T-helper 17 cell (primary cell): Measurements from ENCODE around the gene ANKS1B. TPM values are rescaled to one million over a fixed set of nuclear protein-coding genes. Genes with fewer than 3 reads are reported as not detected.

Source experiments
- ATAC-seq: fragments of 150-1000 bp; cut with Tn5 transposase; 2 replicates; pipeline ENCODE4 v1.10.0; 2021; ENCODE audit warnings: mild to moderate bottlenecking, moderate library complexity
- DNase-seq, 3 donors: peaks; one replicate each; pipeline versions ENCODE4 v3.0.0 to v3.0.0-alpha.2; 2020 to 2021
- H3K9me3 ChIP-seq: one replicate; pipeline ENCODE4 v1.7.0; 2013; ENCODE audit warnings: low read length, mild to moderate bottlenecking; ENCODE audit not compliant: control insufficient read depth, poor library complexity, severe bottlenecking
- H3K27ac Mint-ChIP-seq: one replicate; pipeline ENCODE4 v1.8.0; 2022; ENCODE audit warnings: mild to moderate bottlenecking, moderate library complexity, mixed read lengths
- H3K27me3 Mint-ChIP-seq: one replicate; pipeline ENCODE4 v1.8.0; 2022; ENCODE audit warnings: mixed read lengths
- H3K36me3 Mint-ChIP-seq: one replicate; pipeline ENCODE4 v1.8.0; 2022; ENCODE audit warnings: low read depth, mixed read lengths
- H3K4me1 Mint-ChIP-seq: one replicate; pipeline ENCODE4 v1.8.0; 2022; ENCODE audit warnings: mild to moderate bottlenecking, mixed read lengths
- H3K4me3 Mint-ChIP-seq: one replicate; pipeline ENCODE4 v1.8.0; 2022; ENCODE audit warnings: mild to moderate bottlenecking, moderate library complexity, mixed read lengths
- total RNA-seq, 4 donors: library from RNA in 2 of 4; stranded (reverse) in 2 of 4; gene quantifications; one replicate each; pipeline ENCODE4 v1.2.3 and lab custom pipeline; 2022 to 2026

Gene ANKS1B
- total RNA-seq, 2 donors from 2014 or later, result 0.35 to 1.2 TPM

DNA sequence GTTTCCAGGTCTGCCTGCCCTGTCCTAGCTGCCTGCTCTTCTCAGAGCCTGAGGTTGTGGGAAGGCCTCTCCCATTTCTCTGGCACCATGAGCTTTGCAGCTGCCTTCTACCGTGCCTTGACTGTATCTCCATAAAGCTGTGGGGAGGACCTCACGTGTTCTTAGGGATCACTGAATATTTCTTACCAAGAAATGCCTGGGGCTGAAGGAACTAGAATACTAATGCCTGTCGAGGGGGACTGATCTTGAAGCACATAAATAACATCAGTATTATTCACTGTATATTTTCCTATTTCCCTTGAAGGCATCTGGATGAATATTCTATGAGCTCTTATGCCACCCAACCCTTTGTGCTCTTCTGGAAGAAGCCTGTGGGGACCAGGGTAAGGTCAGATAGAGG, 1236.3 kb downstream of the ANKS1B start:
- no peak overlapping the region for H3K4me3 Mint-ChIP-seq
- no peak overlapping the region for H3K27ac Mint-ChIP-seq
- H3K9me3 ChIP-seq, result no peaks in the 10 kb centered on the region
- peaks cover 23% of the 10 kb centered on the region for H3K4me1 Mint-ChIP-seq
- H3K36me3 Mint-ChIP-seq, result peaks cover 10% of the 10 kb centered on the region
- no peak for ATAC-seq
- H3K27me3 Mint-ChIP-seq, result peaks cover 32% of the 10 kb centered on the region
- DNase-seq, result no peak

DNA sequence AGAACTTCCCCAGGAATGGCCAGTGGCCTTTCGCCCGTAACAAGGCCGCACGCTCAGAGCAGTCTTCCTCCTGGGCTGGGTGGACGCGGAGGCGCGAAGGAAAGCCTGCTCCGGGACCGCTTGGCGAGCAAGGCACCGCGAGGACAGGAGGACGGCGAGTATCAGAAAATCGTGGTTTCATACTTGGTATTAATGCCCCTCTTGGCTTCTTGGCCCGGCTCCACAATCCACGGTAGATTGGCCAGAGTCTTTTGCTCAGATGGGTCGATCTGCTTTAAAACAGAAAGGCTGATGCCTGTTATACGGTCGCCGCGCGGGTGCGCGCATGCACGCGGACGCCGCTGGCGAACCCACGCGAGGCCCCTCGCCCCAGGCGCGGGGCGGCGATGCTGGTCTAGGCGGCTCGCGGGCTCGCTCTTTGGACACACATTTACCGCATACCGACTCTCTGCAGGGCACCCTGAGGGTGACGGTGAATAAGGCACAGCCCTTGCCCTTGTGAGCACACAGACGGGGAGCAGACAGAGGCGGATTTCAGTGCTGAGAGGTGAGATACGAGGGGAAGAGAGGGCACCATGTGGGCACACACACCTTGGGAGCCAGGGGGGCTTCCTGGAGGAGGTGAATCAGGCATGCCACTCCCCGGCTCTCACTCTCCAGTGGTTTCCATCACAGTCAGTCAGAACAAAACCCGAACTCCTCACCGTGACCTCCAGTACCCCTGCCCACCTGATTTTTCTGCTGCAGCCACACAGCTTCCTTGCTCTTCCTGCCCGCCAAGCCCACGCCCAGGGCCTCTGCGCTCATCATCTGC, 1239.0 kb downstream of the ANKS1B start:
- peak; percentile 65 for ATAC-seq
- H3K9me3 ChIP-seq, result no peaks in the 10 kb centered on the region
- Mint-ChIP-seq H3K36me3 (peaks cover 10% of the 10 kb centered on the region), H3K4me1 (peaks cover 32% of the 10 kb centered on the region), H3K27ac (peak overlapping the region; percentile 71), H3K4me3 (peak overlapping the region; percentile 91), H3K27me3 (peaks cover 36% of the 10 kb centered on the region)
- peak in 2 of 3 donors; percentile 26 to 34 for DNase-seq

DNA sequence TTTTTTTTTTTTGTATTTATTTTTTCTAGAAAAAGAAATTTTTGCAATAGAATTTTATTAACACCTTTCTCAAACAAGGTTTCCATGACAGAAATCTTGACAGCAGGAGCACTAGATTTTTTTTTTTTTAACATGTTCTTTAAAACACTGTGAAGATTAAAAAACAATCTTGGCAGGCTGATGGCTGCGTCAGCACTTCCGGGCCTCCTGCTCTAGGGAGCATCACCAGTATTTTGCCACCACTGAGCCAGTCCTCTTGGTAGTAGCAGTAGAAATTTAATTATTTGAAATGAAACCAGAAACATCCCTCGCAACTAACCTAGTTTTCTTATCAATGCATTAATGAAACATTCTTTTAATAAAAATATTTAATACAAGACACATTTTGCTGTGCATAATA, 1240.1 kb downstream of the ANKS1B start:
- no peak overlapping the region for H3K27ac Mint-ChIP-seq
- no peaks in the 10 kb centered on the region for H3K9me3 ChIP-seq
- DNase-seq (no peak), ATAC-seq (peak; percentile 69)
- peaks cover 5% of the 10 kb centered on the region for H3K36me3 Mint-ChIP-seq
- peak overlapping the region; percentile 91 for H3K4me3 Mint-ChIP-seq
- peaks cover 28% of the 10 kb centered on the region for H3K4me1 Mint-ChIP-seq
- H3K27me3 Mint-ChIP-seq, result peaks cover 27% of the 10 kb centered on the region

DNA sequence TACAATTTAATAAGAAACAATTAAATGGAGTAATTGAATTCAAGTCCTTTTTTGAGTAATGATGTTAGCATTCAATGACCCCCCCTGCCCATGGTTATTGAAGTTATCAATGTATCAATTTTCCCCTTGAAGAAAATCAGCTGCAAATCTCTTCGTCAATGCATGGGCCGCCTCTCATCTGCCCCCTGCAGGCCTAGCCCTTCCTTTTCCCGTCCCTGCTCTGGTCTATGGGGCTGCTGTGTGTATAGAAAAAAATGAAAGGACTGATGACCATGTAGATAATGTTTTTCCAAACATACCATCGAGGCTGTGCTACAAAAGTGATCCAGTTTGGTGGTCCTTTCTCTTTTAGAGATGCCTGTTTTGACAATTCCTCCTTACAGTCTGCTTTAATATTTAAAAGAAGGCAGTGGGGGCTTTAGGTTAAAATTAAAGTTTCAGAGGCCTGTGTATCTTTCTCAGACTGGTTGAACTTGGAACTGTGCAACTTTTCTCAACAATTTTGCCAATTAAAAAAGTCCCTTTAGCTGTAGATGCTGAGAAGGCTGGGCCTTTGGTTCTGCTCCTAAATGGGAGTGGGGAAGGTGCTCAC, 1241.3 kb downstream of the ANKS1B start:
- peaks cover 5% of the 10 kb centered on the region for H3K36me3 Mint-ChIP-seq
- no peaks in the 10 kb centered on the region for H3K9me3 ChIP-seq
- no peak overlapping the region for H3K4me3 Mint-ChIP-seq
- peaks cover 26% of the 10 kb centered on the region for H3K4me1 Mint-ChIP-seq
- no peak overlapping the region for H3K27ac Mint-ChIP-seq
- peaks cover 21% of the 10 kb centered on the region for H3K27me3 Mint-ChIP-seq
- ATAC-seq (peak; percentile 59), DNase-seq (peak in 1 of 3 donors; percentile 19)

DNA sequence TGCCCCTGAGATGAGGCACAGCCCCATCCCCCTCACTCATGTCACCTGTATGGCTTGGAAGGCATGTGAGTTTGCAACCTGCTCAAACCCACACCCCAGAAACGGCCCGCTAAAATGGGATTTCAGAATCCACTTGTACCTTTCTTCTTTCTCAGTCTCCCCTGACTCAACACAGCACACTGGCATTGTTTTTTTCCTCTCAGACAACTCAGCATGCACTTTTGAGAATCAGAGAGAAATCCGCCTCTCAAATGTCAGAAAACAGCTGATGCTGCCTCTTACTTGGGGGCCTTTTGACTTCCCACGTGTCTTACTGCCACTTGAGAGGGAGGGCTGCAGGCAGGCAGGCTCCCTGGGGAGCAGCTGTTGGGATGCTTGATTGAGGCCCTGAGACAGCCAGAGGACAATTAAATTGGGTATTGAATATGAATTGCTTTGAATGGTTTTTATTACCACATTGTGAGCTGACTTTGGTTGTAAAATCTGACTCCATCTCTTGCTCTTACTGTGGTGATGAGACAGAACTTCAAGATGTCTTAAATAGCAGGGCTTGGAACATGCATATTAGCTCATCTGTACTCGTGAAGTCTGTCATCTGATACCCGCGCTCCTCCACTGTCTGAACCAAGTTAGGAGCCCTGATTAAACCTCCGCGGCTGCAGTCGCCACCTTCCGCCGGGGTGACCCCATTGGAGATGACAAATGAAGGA, 1243.0 kb downstream of the ANKS1B start:
- no peaks in the 10 kb centered on the region for H3K9me3 ChIP-seq
- ATAC-seq (no peak), DNase-seq (no peak)
- Mint-ChIP-seq H3K27me3 (peaks cover 10% of the 10 kb centered on the region), H3K36me3 (peaks cover under 1% of the 10 kb centered on the region), H3K4me1 (peaks cover 24% of the 10 kb centered on the region), H3K27ac (peak overlapping the region; percentile 67), H3K4me3 (peak overlapping the region; percentile 49)

DNA sequence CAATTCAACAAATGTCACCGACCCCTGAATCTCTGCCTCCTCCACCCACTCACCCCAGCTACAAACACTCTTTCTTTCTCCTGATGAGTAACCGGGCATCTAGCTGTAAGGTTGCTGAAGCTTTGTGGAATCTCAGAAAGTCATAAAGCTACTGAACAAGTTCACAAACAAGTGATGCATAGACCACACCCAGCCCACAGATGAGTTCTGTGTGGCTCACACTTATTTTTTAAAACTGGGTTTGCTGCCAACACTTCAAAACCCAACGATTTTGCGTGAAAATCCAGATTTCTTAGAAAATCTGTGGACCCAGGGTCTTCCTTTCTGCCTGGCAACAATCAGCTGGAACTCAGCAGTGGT, 1243.6 kb downstream of the ANKS1B start:
- DNase-seq (no peak), ATAC-seq (no peak)
- Mint-ChIP-seq H3K4me3 (peak overlapping the region; percentile 15), H3K27me3 (peaks cover 5% of the 10 kb centered on the region), H3K4me1 (peaks cover 23% of the 10 kb centered on the region), H3K27ac (peak overlapping the region; percentile 67), H3K36me3 (peaks cover 2% of the 10 kb centered on the region)
- H3K9me3 ChIP-seq, result no peaks in the 10 kb centered on the region

DNA sequence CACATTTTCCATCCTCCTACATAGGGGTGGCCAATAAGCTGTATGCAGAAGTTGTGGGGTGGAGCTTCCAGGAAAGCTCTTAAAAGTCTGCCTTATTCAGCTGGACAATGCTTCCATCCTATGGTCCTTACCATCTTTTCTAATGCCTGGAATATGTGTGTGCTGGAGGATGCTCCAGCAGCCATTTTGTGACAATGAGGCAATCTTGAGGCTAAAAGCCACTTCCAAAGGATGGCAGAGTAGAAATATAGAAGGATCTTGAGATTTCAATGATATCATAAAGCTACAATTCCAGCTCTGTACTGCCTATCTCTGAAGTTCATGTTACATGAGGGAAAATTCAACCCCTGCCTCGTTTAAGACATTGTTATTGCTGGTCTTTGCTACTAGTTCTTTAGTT, 1244.0 kb downstream of the ANKS1B start:
- ATAC-seq (no peak), DNase-seq (no peak)
- H3K27me3 Mint-ChIP-seq, result peaks cover 4% of the 10 kb centered on the region
- H3K36me3 Mint-ChIP-seq, result peaks cover 5% of the 10 kb centered on the region
- H3K27ac Mint-ChIP-seq, result peak overlapping the region; percentile 67
- peaks cover 21% of the 10 kb centered on the region for H3K4me1 Mint-ChIP-seq
- H3K9me3 ChIP-seq, result no peaks in the 10 kb centered on the region
- H3K4me3 Mint-ChIP-seq, result peak overlapping the region; percentile 15

DNA sequence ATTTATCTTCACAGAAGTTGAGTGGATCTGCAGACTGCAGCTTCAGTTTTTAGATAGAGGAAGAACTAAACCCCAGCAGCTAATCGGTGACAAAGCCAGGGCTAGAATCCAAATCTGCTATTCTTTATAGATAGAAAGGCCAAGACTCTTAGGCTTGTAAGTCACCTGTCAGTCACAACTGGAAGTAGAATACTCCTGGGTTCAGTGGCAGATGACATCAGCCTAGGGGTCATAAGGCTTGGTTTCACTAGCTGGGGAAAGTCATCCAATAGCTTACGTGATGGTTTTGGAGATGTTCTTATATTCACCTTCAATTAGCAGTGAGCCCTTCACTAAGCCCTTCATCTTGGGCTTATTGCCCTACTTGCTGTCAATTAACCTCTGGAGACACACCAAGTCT, 1246.2 kb downstream of the ANKS1B start:
- ATAC-seq, result no peak
- peaks cover 7% of the 10 kb centered on the region for H3K36me3 Mint-ChIP-seq

DNA sequence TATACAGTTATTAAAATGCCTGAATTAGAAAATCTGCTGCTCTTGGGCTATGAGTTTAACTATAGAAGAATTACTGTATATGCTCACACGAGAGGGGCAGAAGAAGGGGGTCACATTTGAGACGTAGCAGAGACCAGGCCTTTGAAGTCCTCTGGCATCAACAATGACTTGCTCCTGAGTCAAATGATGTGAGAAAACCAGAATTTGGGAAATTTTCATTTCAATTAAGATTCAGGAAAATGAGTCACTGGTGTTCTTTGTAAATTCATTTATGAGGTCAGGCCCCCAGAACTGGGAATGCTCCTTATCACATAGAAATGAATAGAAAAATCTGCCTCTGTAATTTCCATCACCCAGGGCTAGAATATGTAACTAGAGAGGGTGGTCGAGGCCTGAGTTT, 1246.7 kb downstream of the ANKS1B start:
- Mint-ChIP-seq H3K36me3 (peaks cover 7% of the 10 kb centered on the region), H3K27ac (no peak overlapping the region), H3K4me1 (peaks cover 21% of the 10 kb centered on the region), H3K4me3 (no peak overlapping the region), H3K27me3 (peaks cover 4% of the 10 kb centered on the region)
- DNase-seq (no peak), ATAC-seq (no peak)
- no peaks in the 10 kb centered on the region for H3K9me3 ChIP-seq

More for the DNA sequence above, 1246.2 kb downstream of the ANKS1B start:
- no peak for DNase-seq
- Mint-ChIP-seq H3K4me1 (peaks cover 23% of the 10 kb centered on the region), H3K27ac (no peak overlapping the region), H3K4me3 (no peak overlapping the region), H3K27me3 (peaks cover 4% of the 10 kb centered on the region)
- H3K9me3 ChIP-seq, result no peaks in the 10 kb centered on the region

DNA sequence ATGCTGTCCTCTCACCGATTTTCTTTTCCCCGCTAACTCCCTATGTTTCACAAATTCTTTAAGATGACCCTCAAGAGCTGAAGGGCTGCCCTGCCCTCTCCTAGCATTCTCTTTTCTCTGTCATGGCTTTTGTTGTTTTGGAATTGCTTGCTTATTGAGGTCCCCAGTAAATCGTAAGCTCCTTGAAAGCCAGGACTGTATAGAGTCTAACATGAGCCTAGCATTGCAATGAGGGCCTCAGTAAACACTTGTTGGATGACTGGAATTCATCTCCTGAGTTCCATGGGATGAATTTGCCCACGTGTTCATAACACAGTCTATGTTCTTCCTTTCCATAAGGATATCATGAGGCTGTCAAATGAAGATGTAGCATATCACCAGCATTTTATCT, 1247.4 kb downstream of the ANKS1B start:
- Mint-ChIP-seq H3K27ac (peak overlapping the region; percentile 51), H3K27me3 (peaks cover 3% of the 10 kb centered on the region), H3K4me3 (no peak overlapping the region), H3K4me1 (peaks cover 20% of the 10 kb centered on the region), H3K36me3 (peaks cover 7% of the 10 kb centered on the region)
- H3K9me3 ChIP-seq, result no peaks in the 10 kb centered on the region
- DNase-seq, result no peak
- no peak for ATAC-seq

DNA sequence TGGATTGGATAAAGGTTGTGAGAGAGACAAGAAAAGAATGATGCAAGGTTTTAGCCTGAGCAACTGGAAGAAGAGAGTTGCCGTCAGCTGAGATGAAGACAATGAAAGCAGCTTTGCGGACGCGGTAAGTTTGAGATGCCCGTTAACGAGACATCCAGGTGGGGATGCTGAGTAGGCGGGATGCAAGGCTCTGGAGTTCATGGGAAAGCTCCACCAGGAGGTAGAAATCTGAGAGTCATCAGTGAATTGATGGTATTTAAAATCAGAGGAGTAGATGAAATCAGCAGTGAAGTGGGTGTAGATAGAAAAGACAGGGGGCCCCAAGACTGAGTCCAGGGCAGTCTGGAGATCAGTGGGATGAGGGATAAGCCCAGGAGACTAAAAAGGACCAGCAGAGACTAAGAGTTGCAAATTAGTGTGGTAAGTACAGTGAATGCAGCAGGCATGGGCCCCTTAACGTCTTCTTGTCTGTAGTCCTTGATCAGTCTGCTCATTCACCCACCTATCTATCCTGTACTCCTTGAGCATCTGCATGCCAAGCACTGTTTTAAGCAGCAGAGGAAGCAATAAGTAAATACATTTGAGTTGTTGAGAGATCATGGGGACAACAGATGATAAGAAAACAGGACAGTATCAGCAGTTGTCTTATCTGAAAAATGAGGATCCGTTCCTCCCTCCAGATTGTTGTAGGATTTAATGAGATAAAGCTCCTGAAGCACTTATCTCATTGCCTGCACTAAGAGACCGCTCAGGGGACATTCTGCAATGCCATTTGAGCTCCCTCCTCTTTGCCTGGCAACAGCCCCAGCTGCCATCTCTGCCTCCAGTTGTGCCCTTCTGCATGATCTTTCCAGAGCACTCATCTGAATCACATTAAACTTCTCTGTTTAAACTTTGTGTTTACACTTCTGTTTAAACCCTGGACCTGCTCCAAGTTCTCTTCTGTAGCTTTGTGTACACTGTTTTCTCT, 1248.1 kb downstream of the ANKS1B start:
- peaks cover 7% of the 10 kb centered on the region for H3K36me3 Mint-ChIP-seq
- no peaks in the 10 kb centered on the region for H3K27me3 Mint-ChIP-seq
- H3K4me1 Mint-ChIP-seq, result peaks cover 15% of the 10 kb centered on the region
- H3K4me3 Mint-ChIP-seq, result no peak overlapping the region
- H3K9me3 ChIP-seq, result no peaks in the 10 kb centered on the region
- DNase-seq (no peak), ATAC-seq (no peak)
- peak overlapping the region; percentile 51 for H3K27ac Mint-ChIP-seq

DNA sequence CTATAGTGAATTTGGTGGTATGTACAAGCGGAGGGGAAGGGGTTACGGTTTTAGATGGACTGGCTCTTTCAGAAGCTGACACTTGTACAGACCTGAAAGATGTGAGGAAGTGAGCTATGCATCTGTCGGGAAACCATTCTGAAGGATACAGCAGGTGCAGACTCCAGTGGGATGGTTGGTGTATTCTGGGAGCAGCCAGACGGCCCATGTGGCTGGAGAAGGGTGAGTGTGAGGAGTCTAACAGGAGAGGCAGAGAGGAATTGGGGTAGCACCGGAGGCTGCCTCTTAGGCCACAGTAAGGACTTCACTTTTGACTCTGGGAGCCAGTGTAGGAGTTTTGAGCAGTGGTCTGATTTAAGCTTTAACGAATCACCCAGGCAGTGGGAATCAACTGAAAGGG, 1248.9 kb downstream of the ANKS1B start:
- H3K36me3 Mint-ChIP-seq, result peaks cover 7% of the 10 kb centered on the region
- no peak for DNase-seq
- peaks cover 11% of the 10 kb centered on the region for H3K4me1 Mint-ChIP-seq
- H3K27me3 Mint-ChIP-seq, result no peaks in the 10 kb centered on the region
- no peaks in the 10 kb centered on the region for H3K9me3 ChIP-seq
- H3K27ac Mint-ChIP-seq, result no peak overlapping the region
- ATAC-seq, result no peak
- no peak overlapping the region for H3K4me3 Mint-ChIP-seq
